ENCODE results near the gene NELFA. TPM values are rescaled to one million over a fixed set of nuclear protein-coding genes. Genes with fewer than 3 reads are reported as not detected.

The NELFA gene
- total and polyA plus RNA-seq, 2 of the 13 experiments (the other 11 are each of a cell fraction or from before 2014, with no cell fraction given): 13.3 to 18.5 TPM

DNA sequence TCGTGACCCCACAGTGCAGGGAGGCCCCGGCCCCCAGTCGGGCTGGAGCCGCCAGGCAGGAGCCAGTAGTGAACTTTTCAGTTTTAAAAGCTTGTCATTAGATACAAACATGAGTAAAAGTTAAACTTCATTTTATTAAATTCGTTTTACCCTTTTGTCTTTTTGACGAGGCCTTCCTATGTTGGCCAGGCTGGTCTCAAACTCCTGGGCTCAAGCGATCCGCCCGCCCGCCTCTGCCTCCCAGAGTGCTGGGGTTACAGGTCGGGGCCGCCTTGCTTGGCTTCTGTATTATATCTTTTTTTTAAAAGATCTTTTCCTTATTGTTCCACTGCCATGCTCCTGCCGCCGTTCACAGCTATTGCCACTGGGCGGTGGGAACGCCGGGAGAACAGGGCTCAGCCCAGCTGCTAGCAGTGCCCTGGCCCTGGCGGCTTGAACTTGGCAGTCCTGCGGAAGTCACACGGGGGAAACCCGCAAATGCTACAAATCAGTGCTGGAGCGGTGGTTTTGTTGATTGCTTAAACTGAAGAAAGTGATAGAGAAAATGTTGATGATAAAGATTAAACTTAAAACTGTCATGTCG is 968 bp upstream of the NELFA start:
- peak; percentile 88 for ATAC-seq
- POLR2A ChIA-PET: interaction anchor here (1.0 to 1.3 kb wide), 4 partner anchors 9 to 233 kb away, joined by 3 to 5 read pairs (median 4); partner anchors contain the start of gene NAT8L
- in situ Hi-C loops (cut with HindIII; ENCODE audit: extremely low pct_ligation_motif_present, low pct_unique_long_range_greater_than_20kb): loop anchor here (25.0 kb wide), 1 partner anchor 178 kb away; no protein-coding TSS in a partner anchor
- DNase-seq (ENCODE audit: low spot score): peak; percentile 76
- Histone ChIP-seq H3K4me2 (ENCODE audit: low read depth, low read length) (peak overlapping the region; percentile 79), H3K27ac (ENCODE audit: extremely low read length, insufficient read depth, low read length) (peak overlapping the region; percentile 98), H2AFZ (ENCODE audit: low read length) (no peak overlapping the region), H3K27me3 (ENCODE audit: control insufficient read depth in 1 of 2, insufficient read depth in 2 of 2, low read length in 2 of 2) (no peaks in the 10 kb centered on the region; a peak in 1 of 5 replicates), H4K20me1 (ENCODE audit: insufficient read depth, low read length) (peaks cover 13% of the 10 kb centered on the region), H3K36me3 (replicated peaks in 1 of 2; ENCODE audit: control insufficient read depth in 1 of 2, insufficient read depth in 2 of 2, low read length in 2 of 2) (peaks cover 1 to 10% of the 10 kb centered on the region in 2 experiments; a peak in 2 of 5 replicates), H3K9me3 (ENCODE audit: low read length) (no peaks in the 10 kb centered on the region), H3K9ac (ENCODE audit: insufficient read depth, low read depth, low read length) (peak overlapping the region; percentile 99), H3K4me3 (replicated peaks in 1 of 3; ENCODE audit: insufficient read depth in 1 of 3, low read depth in 2 of 3, low read length in 3 of 3) (peak overlapping the region; percentile 80 to 100 (median 99)), H3K4me1 (ENCODE audit: insufficient read depth, low read length) (peaks cover 26% of the 10 kb centered on the region), H3K79me2 (ENCODE audit: insufficient read depth, low read length) (peaks cover 35% of the 10 kb centered on the region)
- intact Hi-C loops (cut with micrococcal nuclease; ENCODE audit: unreplicated experiment): loop anchor here (1.0 to 5.0 kb wide), 2 partner anchors 177 to 438 kb away; no protein-coding TSS in a partner anchor
- CTCF ChIA-PET (ENCODE audit: low intra/inter-chr PET ratio, low total read pairs): interaction anchor here (0.7 to 1.4 kb wide), 3 partner anchors 62 to 945 kb away, joined by 3 to 4 read pairs (median 3); no protein-coding TSS in a partner anchor
- WGBS (ENCODE audit: low lambda C conversion rate): 2% methylated on average over 22 of the region's 23 CpGs
- FAIRE-seq: no peak
- BruUV-seq (replicated peaks): TSS peak; percentile 80
- TF ChIP-seq, protein P1, sequence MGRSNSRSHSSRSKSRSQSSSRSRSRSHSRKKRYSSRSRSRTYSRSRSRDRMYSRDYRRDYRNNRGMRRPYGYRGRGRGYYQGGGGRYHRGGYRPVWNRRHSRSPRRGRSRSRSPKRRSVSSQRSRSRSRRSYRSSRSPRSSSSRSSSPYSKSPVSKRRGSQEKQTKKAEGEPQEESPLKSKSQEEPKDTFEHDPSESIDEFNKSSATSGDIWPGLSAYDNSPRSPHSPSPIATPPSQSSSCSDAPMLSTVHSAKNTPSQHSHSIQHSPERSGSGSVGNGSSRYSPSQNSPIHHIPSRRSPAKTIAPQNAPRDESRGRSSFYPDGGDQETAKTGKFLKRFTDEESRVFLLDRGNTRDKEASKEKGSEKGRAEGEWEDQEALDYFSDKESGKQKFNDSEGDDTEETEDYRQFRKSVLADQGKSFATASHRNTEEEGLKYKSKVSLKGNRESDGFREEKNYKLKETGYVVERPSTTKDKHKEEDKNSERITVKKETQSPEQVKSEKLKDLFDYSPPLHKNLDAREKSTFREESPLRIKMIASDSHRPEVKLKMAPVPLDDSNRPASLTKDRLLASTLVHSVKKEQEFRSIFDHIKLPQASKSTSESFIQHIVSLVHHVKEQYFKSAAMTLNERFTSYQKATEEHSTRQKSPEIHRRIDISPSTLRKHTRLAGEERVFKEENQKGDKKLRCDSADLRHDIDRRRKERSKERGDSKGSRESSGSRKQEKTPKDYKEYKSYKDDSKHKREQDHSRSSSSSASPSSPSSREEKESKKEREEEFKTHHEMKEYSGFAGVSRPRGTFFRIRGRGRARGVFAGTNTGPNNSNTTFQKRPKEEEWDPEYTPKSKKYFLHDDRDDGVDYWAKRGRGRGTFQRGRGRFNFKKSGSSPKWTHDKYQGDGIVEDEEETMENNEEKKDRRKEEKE (IDR thresholded peaks at IDR 0.05): no peak
- TF ChIP-seq ZNF10 (CRISPR knock-in tag; IDR thresholded peaks at IDR 0.05; ENCODE audit: borderline replicate concordance, low read depth) (no peak), ZNF383 (CRISPR knock-in tag; IDR thresholded peaks at IDR 0.05; ENCODE audit: borderline replicate concordance) (no peak), ATF7-NPFF (CRISPR knock-in tag; IDR thresholded peaks at IDR 0.05; ENCODE audit: low read depth) (no peak), PLRG1 (conservative IDR thresholded peaks at IDR 0.05) (no peak), HNRNPL (IDR thresholded peaks at IDR 0.05; ENCODE audit: low read depth, low read length) (peak; percentile 66; the same call in 1 of the 2 replicates), ZNF598 (CRISPR knock-in tag; IDR thresholded peaks at IDR 0.05; ENCODE audit: borderline replicate concordance) (no peak), SAFB2 (CRISPR knock-in tag; IDR thresholded peaks at IDR 0.05; ENCODE audit: borderline replicate concordance, low read depth) (no peak), ZNF547 (CRISPR knock-in tag; IDR thresholded peaks at IDR 0.05) (no peak), ZNF841 (CRISPR knock-in tag; IDR thresholded peaks at IDR 0.05; ENCODE audit: borderline replicate concordance) (0 out of 2 replicates have a peak, but pooled peaks have one; percentile 23), ELF4 (CRISPR knock-in tag; IDR thresholded peaks at IDR 0.05; ENCODE audit: borderline replicate concordance) (peak; percentile 35; the same call in 1 of the 2 replicates), ZBTB21 (CRISPR knock-in tag; IDR thresholded peaks at IDR 0.05) (no peak), ZNF687 (CRISPR knock-in tag; IDR thresholded peaks at IDR 0.05) (peak; percentile 49; the same call in 1 of the 2 replicates), FIP1L1 (IDR thresholded peaks at IDR 0.05; ENCODE audit: borderline replicate concordance, insufficient read depth, low read depth, low read length) (no peak), CEBPG (CRISPR knock-in tag; IDR thresholded peaks at IDR 0.05) (no peak), JARID2 (CRISPR knock-in tag; IDR thresholded peaks at IDR 0.05; ENCODE audit: insufficient replicate concordance) (no peak)
